Measurements from ENCODE around the gene PTPRA. TPM values are rescaled to one million over a fixed set of nuclear protein-coding genes. Genes with fewer than 3 reads are reported as not detected.

PTPRA gene
- total RNA-seq, 1 donor from 2014 or later, result 50.1 TPM

- Histone ChIP-seq H3K9ac (ENCODE audit: low read length) (no peak overlapping the region), H3K79me2 (ENCODE audit: insufficient read depth, low read length) (peaks cover 16% of the 10 kb centered on the region), H3K9me3 (ENCODE audit: insufficient read depth, low read depth, low read length) (no peaks in the 10 kb centered on the region), H3K4me1 (ENCODE audit: insufficient read depth, low read length) (peaks cover 7% of the 10 kb centered on the region), H3K27ac (ENCODE audit: low read depth, low read length) (no peak overlapping the region), H3K4me2 (ENCODE audit: low read length) (no peak overlapping the region), H3K4me3 (ENCODE audit: insufficient read depth, low read depth, low read length) (no peak overlapping the region), H3K27me3 (ENCODE audit: insufficient read depth, low read length) (no peaks in the 10 kb centered on the region), H3K36me3 (ENCODE audit: insufficient read depth, low read length) (no peaks in the 10 kb centered on the region), H2AFZ (ENCODE audit: low read depth, low read length) (no peak overlapping the region), H4K20me1 (ENCODE audit: insufficient read depth, low read length) (peaks cover 11% of the 10 kb centered on the region)
- FAIRE-seq (no peak), DNase-seq (ENCODE audit: low read depth) (peak; percentile 44)
- Mint-ChIP-seq H3K4me3 (ENCODE audit: unreplicated experiment) (no peak overlapping the region), H3K27me3 (ENCODE audit: low read depth, unreplicated experiment) (no peaks in the 10 kb centered on the region), H3K9me3 (ENCODE audit: unreplicated experiment) (no peaks in the 10 kb centered on the region), H3K4me1 (ENCODE audit: low read depth, unreplicated experiment) (peaks cover 8% of the 10 kb centered on the region), H3K27ac (ENCODE audit: unreplicated experiment) (no peak overlapping the region), H3K36me3 (ENCODE audit: low read depth, unreplicated experiment) (peaks cover 2% of the 10 kb centered on the region)
- TF ChIP-seq EZH2 (IDR thresholded peaks at IDR 0.05; ENCODE audit: insufficient read depth, low read length) (no peak), CTCF (IDR thresholded peaks at IDR 0.05; ENCODE audit: insufficient read depth, low read depth, low read length) (no peak)
Observed at GRCh38 chr20:2942439-2942838, 69.2 kb downstream of the PTPRA start.

GRCh38 chr20:2946988-2947961 is 74.0 kb downstream of the PTPRA start:
- Histone ChIP-seq H3K9me3 (ENCODE audit: insufficient read depth, low read depth, low read length) (no peaks in the 10 kb centered on the region), H3K79me2 (ENCODE audit: insufficient read depth, low read length) (peaks cover 5% of the 10 kb centered on the region), H4K20me1 (ENCODE audit: insufficient read depth, low read length) (no peaks in the 10 kb centered on the region), H3K4me1 (ENCODE audit: insufficient read depth, low read length) (peaks cover 9% of the 10 kb centered on the region), H3K27me3 (ENCODE audit: insufficient read depth, low read length) (no peaks in the 10 kb centered on the region), H3K36me3 (ENCODE audit: insufficient read depth, low read length) (peaks cover 5% of the 10 kb centered on the region), H3K9ac (ENCODE audit: low read length) (peak overlapping the region; percentile 22), H2AFZ (ENCODE audit: low read depth, low read length) (no peak overlapping the region), H3K27ac (ENCODE audit: low read depth, low read length) (no peak overlapping the region), H3K4me2 (ENCODE audit: low read length) (peak overlapping the region; percentile 72), H3K4me3 (ENCODE audit: insufficient read depth, low read depth, low read length) (no peak overlapping the region)
- Mint-ChIP-seq H3K4me3 (ENCODE audit: unreplicated experiment) (peak overlapping the region; percentile 2), H3K9me3 (ENCODE audit: unreplicated experiment) (no peaks in the 10 kb centered on the region), H3K27me3 (ENCODE audit: low read depth, unreplicated experiment) (no peaks in the 10 kb centered on the region), H3K36me3 (ENCODE audit: low read depth, unreplicated experiment) (peaks cover 2% of the 10 kb centered on the region), H3K4me1 (ENCODE audit: low read depth, unreplicated experiment) (peaks cover 15% of the 10 kb centered on the region), H3K27ac (ENCODE audit: unreplicated experiment) (peak overlapping the region; percentile 15)
- DNase-seq (ENCODE audit: low read depth), result peak; percentile 62
- no peak for FAIRE-seq
- TF ChIP-seq EZH2 (IDR thresholded peaks at IDR 0.05; ENCODE audit: insufficient read depth, low read length), result no peak
- TF ChIP-seq CTCF (IDR thresholded peaks at IDR 0.05; ENCODE audit: insufficient read depth, low read depth, low read length), result no peak

GRCh38 chr20:2948968-2949367 is 75.7 kb downstream of the PTPRA start:
- H3K27me3 Mint-ChIP-seq (ENCODE audit: low read depth, unreplicated experiment), result no peaks in the 10 kb centered on the region
- Histone ChIP-seq H3K27me3 (ENCODE audit: insufficient read depth, low read length) (no peaks in the 10 kb centered on the region), H3K9ac (ENCODE audit: low read length) (no peak overlapping the region), H3K4me3 (ENCODE audit: insufficient read depth, low read depth, low read length) (no peak overlapping the region), H3K36me3 (ENCODE audit: insufficient read depth, low read length) (peaks cover 5% of the 10 kb centered on the region), H2AFZ (ENCODE audit: low read depth, low read length) (no peak overlapping the region), H3K9me3 (ENCODE audit: insufficient read depth, low read depth, low read length) (no peaks in the 10 kb centered on the region), H3K79me2 (ENCODE audit: insufficient read depth, low read length) (peaks cover 5% of the 10 kb centered on the region), H3K4me1 (ENCODE audit: insufficient read depth, low read length) (peaks cover 9% of the 10 kb centered on the region), H3K4me2 (ENCODE audit: low read length) (no peak overlapping the region), H4K20me1 (ENCODE audit: insufficient read depth, low read length) (no peaks in the 10 kb centered on the region), H3K27ac (ENCODE audit: low read depth, low read length) (no peak overlapping the region)
- no peaks in the 10 kb centered on the region for H3K9me3 Mint-ChIP-seq (ENCODE audit: unreplicated experiment)
- DNase-seq (ENCODE audit: low read depth) (no peak), FAIRE-seq (no peak)
- no peak for TF ChIP-seq EZH2 (IDR thresholded peaks at IDR 0.05; ENCODE audit: insufficient read depth, low read length)
- H3K4me3 Mint-ChIP-seq (ENCODE audit: unreplicated experiment), result no peak overlapping the region
- H3K4me1 Mint-ChIP-seq (ENCODE audit: low read depth, unreplicated experiment), result peaks cover 13% of the 10 kb centered on the region
- H3K36me3 Mint-ChIP-seq (ENCODE audit: low read depth, unreplicated experiment), result peaks cover 4% of the 10 kb centered on the region
- no peak overlapping the region for H3K27ac Mint-ChIP-seq (ENCODE audit: unreplicated experiment)

All from astrocyte (in vitro differentiated cells and primary cell).